Brain pericyte (primary cell): Measurements from ENCODE around the gene PDGFD.

Experiments used
- DNase-seq: peaks from one replicate; pipeline ENCODE4 v3.0.0-alpha.2; 2012; ENCODE audit warnings: low read depth, low spot score

Gene PDGFD

DNA sequence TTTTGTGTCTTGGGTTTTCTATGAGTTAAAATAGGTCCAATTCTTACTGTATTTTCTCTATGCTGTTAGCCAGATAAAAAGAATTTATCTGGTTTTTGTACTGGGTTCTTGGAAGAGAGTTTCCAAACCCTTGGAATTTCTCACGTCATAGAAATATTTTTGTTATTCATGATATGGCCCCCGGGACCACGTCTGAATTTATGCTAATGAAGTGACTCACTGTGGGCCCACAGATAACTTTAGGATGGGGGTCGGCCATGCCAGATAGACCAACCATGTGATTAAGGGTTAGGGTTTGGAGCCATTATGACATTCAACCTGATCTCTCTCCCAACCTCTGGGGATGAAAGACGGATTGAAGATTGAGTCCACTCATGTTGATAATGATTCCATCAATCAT is 163.1 kb downstream of the PDGFD start:
- no peak for DNase-seq

DNA sequence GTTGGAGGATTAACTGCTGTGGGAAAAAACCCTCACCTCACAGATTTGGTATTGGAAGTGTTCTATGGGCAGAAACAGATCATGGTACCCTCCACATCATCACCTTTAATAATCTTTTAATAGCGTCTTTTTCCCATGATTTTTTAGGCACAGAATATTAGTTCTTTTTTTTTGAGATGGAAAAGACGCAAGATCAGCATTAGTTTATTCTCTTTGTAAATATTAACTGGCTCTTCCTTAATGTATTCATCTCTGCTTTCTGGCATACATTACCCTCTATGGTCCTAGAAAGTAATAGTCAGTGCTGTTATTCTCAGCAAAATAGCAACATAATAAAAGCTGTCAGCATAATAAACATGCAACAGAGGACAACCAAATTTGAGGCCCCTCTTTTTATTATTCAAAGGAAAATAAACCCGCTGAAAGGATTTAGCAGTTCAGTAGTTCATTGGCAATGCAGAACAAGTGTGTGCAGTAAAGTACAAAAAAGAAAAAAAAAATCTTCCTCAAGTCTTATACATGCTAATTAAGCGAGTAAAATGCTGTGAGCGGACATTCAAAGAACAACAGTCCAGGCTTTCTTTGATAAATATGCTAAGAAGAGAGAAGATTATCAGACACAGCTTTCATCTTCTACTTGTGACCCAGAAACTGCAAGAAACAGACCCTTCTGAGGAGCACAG is 165.0 kb downstream of the PDGFD start:
- no peak for DNase-seq

DNA sequence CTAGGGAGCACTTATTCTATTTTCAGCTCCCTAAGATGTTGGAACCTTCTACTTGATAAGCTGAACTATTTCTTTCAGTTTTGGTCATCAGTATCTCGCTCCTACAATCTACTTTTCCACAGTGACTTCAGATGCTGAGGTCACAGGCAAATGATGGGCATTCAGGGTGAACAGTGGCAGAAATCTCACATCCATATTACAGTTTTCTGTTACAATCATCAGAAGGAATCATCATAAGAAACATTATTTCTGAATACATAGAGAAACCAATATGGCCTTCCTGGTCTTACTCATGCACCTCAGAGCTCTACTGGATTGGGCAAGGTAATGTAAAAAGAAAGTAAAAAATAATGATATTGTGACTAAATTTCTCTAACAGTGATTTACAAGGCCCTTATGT is 166.9 kb downstream of the PDGFD start:
- no peak for DNase-seq

DNA sequence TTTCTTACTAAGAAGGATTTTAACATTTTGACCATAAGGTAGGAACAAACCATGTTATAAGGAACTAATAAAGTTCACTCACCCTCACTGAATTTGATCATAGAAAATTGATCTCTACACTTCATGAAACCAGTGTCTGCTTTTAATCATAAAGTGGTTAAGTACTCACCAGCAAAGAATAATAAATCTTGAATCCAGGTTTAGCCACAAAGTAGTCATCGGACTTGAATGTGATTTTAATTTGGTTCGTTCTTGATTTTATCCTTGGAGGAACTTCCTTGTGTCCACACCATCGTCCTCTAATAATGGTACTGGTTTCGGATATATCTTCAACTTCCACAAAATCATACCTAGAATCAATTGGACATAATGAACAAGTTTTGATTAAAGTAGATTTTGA is 168.1 kb downstream of the PDGFD start:
- DNase-seq = no peak

DNA sequence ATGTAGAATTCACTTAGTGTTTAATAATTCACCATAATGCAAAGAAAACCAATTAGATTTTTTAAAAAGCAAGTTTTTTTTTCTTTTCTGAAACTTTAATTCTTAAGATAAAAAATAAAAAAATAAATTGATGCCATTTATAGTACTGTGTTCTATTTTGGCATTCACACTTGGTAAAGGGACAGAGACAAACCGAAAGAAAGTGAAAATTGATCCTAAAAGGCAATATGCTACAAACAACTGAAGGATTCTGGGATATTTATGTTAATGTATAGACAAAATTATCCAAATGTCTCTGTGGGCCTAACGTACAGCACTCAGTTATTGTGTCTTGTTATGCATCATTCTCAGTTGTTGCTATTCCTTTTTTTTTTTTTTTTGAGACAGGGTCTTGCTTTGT is 169.4 kb downstream of the PDGFD start:
- no peak for DNase-seq

DNA sequence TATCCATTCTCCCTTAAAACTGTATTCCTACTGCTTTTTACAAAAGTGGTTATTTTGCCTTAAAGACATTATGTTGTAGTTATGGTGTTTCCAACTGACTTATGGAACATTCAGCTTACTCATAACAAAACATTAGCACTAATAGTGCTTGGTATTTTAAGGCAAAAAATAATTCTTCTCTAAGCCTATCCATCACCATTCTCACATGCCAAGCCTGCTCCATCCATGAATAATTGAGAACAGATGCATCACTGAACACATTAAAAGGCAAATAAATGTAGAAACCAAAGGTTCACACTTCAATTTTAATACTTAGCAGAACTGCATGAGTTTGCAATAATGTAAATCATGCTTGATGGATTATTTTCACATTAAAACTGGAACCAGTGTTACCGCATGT is 169.9 kb downstream of the PDGFD start:
- no peak for DNase-seq

DNA sequence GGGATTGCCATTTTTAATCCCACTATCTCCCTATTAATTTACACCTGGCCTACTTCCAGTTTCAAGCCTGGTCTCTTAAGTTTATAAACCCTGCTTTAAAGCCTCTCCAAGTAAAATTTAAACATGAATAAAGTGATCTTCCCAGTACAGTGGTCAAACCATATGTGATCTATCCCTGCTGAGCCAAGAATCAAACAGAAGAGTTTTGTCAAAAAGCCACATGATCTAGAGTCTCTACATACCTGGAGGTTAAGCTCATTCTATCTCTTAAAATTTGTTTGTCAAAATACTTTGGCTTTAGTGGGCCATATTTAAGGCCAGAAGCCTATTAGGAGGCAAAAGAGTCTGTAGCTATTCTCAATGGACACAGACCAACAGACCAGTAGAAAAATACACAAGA is 170.4 kb downstream of the PDGFD start:
- no peak for DNase-seq

DNA sequence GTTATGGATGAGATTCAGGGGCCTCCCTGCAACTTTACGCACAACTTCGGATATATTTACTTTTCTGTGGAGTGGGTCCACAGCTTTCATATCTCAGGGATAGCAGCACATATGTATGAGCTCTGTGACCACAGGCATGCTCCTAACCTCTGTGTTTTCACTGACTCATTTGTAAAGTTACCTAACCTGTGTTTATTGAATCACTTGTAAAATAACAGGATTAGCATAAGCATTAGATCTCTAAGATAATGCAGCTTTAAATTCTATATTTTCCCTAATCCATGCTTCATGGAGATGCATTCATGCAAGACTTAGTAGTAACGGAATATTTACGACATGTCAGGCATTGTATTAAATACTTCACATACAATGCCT is 175.4 kb downstream of the PDGFD start:
- DNase-seq = no peak

DNA sequence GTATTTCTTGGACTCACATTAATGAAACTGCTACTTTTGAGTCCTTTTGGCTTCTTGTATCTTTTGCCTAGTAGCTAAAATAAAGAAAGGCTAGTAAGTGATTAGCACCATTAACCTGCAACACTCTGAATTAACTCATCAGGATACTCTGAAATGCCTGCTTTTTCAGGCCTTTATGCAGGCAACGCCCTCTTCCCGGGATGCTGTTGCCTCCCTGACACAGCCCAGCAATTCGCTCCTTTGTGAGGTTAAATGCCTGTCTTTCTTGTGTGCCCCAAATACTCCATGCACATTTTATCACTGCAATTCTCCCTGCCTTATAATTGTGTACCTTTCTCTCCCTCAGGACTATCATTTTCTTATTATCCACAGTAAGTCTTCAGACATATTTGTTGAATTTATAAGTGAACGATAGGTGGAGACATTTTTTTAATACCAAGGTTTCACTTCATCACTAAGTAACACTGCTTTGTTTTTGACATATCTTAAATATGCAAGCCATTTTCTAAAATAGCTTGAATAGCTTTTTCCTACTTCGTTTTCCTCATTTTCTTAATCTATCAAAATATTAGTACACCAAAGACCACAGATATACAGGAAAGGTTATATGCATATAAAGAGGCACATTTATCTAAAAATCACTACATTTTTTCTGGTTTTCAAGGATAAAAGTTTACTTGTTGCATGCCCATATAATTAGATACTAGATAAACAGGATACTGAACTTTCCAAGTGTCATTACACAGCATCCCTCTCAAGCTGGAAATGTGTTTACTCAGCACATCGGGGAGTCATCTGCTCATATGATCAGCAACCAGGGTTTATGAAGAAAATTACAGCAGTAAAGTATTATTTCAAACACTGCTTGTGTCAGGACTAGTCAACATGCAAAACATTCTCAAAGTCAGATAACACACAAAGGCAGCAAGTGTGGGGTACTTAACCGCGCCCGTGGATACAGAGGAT is 176.0 kb downstream of the PDGFD start:
- DNase-seq = no peak

DNA sequence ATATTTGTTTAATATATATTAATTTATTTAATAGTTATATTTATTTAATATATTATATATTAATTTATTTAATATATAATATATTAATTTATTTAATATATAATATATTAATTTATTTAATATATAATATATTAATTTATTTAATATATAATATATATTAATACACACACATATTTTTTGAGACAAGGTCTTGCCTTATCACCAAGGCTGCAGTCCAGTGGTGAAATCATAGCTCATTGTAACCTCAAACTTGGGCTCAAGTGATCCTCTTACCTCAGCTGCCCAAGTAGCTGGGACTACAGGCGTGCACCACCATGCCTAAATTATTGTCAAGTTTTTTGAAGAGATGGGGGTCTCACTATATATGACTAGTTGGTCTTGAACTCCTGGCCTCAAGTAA is 178.9 kb downstream of the PDGFD start:
- no peak for DNase-seq

DNA sequence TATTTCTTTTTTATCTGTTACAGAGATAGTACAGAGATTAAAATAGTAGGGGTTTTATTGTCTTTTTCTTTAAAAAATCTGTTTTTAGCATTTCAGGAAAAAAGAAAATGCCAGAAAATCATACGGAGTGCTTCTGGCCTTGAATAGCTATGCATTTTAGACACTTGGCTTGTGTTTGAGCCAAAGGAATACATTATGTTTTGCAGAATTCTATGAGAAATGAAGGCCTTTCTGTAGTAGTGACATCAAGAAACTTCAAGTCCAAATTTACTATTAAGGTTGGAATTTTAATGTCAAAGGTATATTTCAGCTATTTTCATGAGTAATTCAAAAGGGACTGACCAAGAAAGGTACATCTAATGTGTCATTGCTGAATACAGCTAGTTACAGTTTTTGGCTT is 183.8 kb downstream of the PDGFD start:
- no peak for DNase-seq

DNA sequence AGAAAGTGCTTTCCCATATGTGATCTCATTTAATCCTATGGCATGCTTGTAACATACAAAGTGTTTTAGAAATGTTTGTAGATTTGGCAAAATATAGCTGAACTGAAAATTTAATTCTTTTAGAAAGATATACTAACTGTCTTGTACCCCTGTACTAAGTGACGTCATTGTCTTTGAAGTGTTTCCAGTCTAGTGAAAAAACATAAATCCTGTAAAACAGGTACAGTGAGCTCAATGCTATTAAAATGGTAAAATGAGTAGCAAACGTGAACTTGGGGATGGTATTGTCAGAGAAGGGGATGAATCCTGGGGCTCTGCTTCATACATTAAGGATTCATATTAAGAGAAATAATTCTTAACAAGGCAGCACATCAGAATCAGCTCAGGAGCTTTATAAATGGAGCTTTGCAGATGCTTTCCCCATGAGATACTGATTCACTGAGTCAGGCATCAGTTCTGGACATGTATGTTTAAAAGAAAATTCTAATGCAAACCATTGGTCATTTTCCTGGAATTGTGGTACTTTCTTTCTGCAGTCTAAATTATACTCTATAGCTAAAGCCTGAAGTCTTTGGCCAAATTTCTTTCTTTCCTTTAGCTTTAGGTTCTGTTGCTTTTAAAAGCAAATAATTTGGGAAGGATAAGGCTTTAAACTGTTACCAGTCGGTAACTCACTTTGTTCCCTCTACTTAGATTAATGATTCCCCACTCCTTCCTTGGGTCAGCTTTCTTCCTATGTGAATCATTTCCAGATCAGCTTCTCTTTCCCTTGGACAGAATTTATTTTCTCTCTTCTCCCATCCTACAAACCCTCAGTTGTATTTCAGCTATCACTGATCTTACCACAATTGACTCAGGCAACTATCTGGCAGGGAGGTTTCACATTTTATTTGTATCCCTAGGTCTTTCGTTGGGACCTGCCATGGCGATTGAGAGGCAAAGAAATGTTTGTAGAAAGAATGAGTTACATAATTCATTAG is 185.0 kb downstream of the PDGFD start:
- DNase-seq = no peak

DNA sequence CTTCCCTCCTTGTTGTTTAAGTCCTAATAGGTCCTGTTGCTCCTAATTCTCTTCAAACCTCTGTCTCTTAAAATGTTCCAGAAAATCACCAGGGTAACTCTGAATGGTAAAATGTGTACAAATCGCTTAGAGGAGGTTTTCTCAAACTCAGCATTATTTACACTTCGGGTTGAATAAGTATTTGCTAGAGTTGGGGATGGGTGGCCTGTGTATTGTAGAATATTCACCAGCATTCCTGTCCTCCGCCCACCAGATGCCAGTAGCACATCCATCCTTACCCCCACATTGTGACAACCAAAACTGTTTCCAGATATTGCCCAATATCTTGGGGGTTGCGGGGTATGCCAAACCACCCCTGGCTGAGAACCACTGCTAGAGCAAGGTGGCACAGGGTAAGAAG is 191.9 kb downstream of the PDGFD start:
- no peak for DNase-seq

DNA sequence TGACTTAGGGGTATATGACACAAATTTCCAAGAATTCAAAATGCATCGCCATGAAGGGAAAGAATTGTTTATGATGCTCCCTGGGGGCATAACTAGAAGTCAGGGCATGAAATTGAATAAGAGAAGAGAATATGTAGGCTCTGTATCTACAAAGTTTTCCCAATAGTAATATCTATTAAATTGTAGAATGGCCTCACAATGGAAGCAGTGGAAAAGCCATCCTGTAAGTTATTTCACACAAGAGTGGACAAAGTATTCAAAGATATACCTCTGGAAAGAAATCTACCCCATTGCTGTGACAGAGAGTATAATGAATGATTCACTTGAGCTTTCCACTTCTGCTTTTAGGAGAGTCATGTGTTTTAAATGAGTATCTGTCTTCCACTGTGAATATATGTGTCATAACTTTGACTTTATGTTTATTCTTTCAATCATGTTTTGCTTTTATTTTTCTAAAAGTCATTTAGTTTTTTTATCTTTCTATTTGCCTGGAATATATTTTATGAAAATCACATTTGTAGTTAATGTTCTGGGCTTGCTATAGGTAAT is 193.2 kb downstream of the PDGFD start:
- no peak for DNase-seq

DNA sequence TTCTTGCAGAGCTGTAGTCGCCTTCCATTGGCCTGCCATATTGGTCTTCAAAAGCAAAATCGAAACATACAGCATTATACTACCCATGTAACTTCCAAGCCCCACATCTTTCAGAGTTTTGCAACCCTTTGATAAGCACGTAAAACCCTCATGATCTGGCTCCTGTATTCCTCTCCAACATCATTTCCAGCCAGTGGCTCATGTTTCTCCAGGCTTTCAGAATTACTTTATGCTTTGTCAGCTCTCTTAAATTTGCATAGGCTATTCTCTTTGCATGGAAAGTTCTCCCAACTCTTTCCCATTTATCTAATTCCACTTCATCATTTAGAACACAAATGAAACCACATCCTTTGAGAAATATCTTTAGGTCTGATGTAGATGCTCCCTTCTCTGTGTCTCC is 195.3 kb downstream of the PDGFD start:
- DNase-seq = no peak

DNA sequence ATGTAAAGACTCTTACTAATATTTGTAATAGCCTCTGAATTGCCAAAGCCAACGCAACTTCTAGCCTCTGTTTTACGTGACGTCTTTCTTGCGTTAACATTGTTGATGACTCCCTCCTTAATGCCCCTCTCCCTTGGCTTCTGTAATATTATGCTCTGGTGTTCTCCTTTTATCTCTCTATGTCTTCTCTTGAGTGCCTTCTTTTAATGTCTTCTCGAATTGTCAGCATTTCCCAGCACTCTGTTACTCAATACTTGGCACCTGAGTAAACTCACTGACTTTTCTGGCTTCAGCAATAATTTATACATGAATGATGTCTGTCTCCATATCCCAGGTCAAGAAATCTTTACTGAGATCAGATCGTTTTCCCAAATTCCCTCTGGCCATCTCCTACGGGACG is 196.0 kb downstream of the PDGFD start:
- DNase-seq = no peak

DNA sequence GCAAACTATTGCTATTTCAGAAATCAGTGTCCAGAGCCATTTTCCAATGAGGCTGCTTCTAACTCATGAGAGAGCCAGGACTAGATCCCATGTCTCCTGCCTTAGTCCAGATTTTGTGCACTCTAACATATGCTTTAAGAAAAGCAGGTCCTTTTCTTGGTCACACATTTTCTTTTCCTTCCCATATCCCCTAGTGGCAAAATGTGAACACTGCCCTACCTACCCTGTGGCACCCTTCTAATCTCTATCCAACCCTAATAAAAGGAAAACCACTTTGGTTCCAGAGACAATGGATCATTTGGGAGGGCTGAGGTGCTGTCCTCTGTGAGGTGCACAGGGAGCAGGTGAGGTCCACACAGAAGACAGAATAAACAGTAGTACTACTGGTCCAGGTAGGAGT is 199.6 kb downstream of the PDGFD start:
- no peak for DNase-seq

DNA sequence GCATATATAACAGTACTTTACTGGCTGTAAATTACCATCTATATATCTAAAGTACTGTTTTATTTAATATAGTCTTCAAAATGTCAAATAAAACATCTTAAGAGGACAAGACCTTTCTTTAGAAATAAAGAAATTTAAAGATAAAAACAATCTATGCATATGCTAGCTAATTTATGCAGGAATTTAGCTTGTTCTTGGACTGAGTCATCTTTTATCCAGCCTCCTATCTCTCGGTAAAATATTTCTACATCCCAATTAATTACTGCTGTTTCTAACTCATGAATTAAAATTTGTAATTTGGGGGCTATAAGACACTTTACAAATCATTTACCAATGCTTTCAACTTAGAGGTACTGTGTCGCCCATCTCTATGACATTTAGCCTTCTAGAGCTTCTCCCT is 200.3 kb downstream of the PDGFD start:
- no peak for DNase-seq

DNA sequence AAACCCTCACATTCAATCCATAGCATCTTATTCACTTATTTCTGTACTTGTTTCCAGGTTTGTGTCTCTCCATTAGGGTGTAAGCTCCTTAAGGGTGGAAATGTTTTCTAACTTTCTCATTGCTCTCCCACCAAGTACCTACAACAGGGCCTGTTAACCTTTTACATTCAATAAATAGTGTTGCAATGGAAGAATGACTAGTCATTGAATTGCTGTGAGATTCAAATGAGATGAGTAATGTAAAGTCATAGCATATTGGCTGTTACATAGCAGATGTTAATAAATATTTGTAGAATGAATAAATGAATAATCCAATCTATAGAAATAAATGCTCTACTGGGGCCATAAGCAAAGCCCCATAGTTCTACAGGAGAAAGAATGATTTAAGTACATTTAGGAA is 202.9 kb downstream of the PDGFD start:
- DNase-seq = no peak

DNA sequence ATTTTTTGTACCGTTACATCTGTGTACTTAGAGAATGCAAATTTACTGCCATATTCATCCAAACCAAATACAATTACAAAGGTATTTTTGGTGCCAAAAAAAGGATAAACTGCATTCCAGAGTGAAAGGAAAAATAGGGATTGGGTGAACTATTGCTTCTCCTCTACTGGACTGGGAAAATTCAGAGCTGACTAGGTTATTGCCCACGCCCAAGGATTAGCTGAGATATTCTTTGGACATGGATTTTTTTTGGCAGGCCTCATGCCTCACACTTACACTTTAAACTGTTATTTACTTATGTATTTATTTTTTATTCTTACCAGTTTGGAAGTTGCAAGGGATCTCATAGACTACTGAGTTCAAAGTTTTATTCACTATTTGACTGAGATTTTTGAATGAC is 203.8 kb downstream of the PDGFD start:
- DNase-seq = no peak

DNA sequence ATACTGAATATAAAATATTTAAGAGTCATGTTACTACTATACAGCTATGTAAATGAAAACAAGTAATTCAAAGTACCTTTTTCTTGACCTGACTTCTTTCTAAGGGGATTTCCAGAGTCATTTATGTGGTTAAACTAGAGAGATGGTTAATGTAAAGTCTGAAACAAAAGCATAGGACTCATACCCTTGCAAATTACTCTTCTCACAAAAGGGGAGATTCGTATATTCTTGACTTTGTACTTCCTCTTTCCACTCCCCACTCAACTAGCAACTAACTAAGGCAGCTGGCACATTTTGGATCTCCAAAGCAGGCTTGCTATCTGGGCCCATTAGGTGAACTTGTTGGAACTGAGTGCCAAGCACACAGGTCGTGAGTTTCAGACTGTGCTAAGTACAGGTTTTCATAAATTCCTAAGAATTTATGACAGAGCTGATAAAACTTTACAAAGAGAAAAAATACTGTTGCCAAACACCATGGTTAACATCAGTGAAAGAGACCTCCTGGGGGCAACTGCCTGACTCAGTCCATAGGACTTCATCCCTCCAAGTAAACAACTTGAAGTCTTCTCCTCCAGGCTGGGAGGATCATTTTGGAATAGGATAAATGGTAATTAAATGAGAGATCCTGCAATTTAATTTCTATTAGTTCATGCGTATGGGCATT is 204.5 kb downstream of the PDGFD start:
- peak; percentile 5 for DNase-seq
